ENCODE measurements around the gene RSRC2. TPM values are rescaled to one million over a fixed set of nuclear protein-coding genes. Genes with fewer than 3 reads are reported as not detected.
A peak's percentile ranks its signal among the peaks of the same experiment; 100 is the strongest.

The RSRC2 gene
- total and polyA plus RNA-seq, 9 of the 15 experiments (the other 6 are each of a cell fraction or from before 2014, with no cell fraction given): 52.6 to 123 (median 80.3) TPM

DNA sequence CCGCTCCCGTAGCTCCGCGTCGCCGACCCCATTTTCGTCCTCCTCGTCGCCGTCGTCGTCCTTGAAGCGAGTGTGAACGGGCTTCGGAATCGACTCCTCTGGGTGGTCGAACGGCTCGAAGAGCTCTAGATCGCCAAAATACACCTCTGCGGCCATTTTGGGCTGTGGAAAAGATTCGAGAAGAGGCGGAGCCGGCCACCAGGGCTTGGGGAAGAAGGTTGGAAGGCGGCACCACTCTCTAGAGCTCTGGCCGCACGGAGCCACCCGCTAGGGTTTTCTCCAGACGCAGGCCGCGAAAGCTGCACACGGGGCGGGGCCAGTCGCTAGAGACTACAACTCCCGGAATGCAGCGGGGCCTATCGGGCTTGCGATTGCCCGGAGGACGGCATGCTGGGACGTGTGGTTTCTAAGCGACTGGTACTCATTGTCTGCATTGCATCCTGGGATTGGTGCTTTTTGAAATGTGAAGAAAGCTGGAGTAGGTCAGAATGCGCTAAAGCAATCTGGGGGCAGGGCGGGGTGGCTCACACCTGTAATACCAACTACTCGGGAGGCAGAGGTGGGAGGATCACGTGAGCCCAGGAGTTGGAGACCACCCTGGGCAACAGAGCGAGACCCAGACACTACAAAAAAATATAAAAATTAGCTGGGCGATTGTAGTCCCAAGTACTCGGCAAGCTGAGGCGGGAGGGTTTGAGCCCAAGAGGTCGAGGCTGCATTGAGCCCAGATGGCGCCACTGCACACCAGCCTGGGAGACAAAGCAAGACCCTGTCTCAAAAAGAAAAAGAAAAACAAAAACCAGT, 25.8 kb downstream of the RSRC2 start, which contains the start of gene ZCCHC8 (continued):
- TF ChIP-seq, protein P1, sequence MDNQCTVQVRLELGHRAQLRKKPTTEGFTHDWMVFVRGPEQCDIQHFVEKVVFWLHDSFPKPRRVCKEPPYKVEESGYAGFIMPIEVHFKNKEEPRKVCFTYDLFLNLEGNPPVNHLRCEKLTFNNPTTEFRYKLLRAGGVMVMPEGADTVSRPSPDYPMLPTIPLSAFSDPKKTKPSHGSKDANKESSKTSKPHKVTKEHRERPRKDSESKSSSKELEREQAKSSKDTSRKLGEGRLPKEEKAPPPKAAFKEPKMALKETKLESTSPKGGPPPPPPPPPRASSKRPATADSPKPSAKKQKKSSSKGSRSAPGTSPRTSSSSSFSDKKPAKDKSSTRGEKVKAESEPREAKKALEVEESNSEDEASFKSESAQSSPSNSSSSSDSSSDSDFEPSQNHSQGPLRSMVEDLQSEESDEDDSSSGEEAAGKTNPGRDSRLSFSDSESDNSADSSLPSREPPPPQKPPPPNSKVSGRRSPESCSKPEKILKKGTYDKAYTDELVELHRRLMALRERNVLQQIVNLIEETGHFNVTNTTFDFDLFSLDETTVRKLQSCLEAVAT (IDR thresholded peaks at IDR 0.05): peak in 1 of 2 experiments; percentile 84; a peak in 3 of 4 replicates
- TF ChIP-seq HDAC6 (IDR thresholded peaks at IDR 0.05; ENCODE audit: low read depth, low read length) (no peak), TEAD2 (tag; IDR thresholded peaks at IDR 0.05) (no peak), GABPB2 (CRISPR knock-in tag; conservative IDR thresholded peaks at IDR 0.05) (no peak), ZNF347 (CRISPR knock-in tag; IDR thresholded peaks at IDR 0.05; ENCODE audit: low read depth) (no peak), ZNF165 (CRISPR knock-in tag; IDR thresholded peaks at IDR 0.05; ENCODE audit: borderline replicate concordance) (no peak), ZNF57 (CRISPR knock-in tag; IDR thresholded peaks at IDR 0.05) (no peak), GTF2F1 (IDR thresholded peaks at IDR 0.05; ENCODE audit: low read depth, low read length) (peak; percentile 82; the same call in 1 of the 2 replicates), ZNF232 (CRISPR knock-in tag; IDR thresholded peaks at IDR 0.05) (no peak), ZBTB1 (CRISPR knock-in tag; IDR thresholded peaks at IDR 0.05; ENCODE audit: borderline replicate concordance, low read depth) (no peak), KDM5B (IDR thresholded peaks at IDR 0.05; ENCODE audit: insufficient replicate concordance, low read depth, low read length) (peak; percentile 80), YBX1 (IDR thresholded peaks at IDR 0.05) (no peak), NR2C1 (IDR thresholded peaks at IDR 0.05) (peak; percentile 62; the same call in 1 of the 2 replicates), NR2C1 (tag; IDR thresholded peaks at IDR 0.05) (peak; percentile 90), PRPF4 (IDR thresholded peaks at IDR 0.05; ENCODE audit: insufficient read depth, low read depth, low read length, poor library complexity, severe bottlenecking) (no peak), PML (IDR thresholded peaks at IDR 0.05; ENCODE audit: low read length) (peak; percentile 77; the same call in 1 of the 2 replicates), SMAD3 (CRISPR knock-in tag; conservative IDR thresholded peaks at IDR 0.05) (no peak), ZC3H11A (IDR thresholded peaks at IDR 0.05; ENCODE audit: low read depth, low read length) (no peak), ARNT (IDR thresholded peaks at IDR 0.05) (peak in 1 of 2 experiments; percentile 75; a peak in 1 of 4 replicates), ZFX (CRISPR knock-in tag; IDR thresholded peaks at IDR 0.05) (peak; percentile 100), ZNF75A (CRISPR knock-in tag; IDR thresholded peaks at IDR 0.05) (no peak), ZBTB8A (IDR thresholded peaks at IDR 0.05; ENCODE audit: partially characterized antibody) (no peak), NELFE (IDR thresholded peaks at IDR 0.05; ENCODE audit: insufficient read depth, insufficient read length) (no peak), RBM14 (IDR thresholded peaks at IDR 0.05; ENCODE audit: borderline replicate concordance, insufficient read depth, low read depth, low read length) (0 out of 2 replicates have a peak, but pooled peaks have one; percentile 86), LEF1 (IDR thresholded peaks at IDR 0.05) (no peak)
- TF ChIP-seq, protein P2, sequence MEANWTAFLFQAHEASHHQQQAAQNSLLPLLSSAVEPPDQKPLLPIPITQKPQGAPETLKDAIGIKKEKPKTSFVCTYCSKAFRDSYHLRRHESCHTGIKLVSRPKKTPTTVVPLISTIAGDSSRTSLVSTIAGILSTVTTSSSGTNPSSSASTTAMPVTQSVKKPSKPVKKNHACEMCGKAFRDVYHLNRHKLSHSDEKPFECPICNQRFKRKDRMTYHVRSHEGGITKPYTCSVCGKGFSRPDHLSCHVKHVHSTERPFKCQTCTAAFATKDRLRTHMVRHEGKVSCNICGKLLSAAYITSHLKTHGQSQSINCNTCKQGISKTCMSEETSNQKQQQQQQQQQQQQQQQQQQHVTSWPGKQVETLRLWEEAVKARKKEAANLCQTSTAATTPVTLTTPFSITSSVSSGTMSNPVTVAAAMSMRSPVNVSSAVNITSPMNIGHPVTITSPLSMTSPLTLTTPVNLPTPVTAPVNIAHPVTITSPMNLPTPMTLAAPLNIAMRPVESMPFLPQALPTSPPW (CRISPR knock-in tag; IDR thresholded peaks at IDR 0.05): peak; percentile 10; the same call in 1 of the 2 replicates
- TF ChIP-seq, protein P3, sequence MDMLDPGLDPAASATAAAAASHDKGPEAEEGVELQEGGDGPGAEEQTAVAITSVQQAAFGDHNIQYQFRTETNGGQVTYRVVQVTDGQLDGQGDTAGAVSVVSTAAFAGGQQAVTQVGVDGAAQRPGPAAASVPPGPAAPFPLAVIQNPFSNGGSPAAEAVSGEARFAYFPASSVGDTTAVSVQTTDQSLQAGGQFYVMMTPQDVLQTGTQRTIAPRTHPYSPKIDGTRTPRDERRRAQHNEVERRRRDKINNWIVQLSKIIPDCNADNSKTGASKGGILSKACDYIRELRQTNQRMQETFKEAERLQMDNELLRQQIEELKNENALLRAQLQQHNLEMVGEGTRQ (CRISPR knock-in tag; IDR thresholded peaks at IDR 0.05): peak; percentile 27; the same call in 1 of the 2 replicates

All from K562 (cell line).